HEK293 (cell line): ENCODE measurements around the gene SOWAHA.

Source experiments
- KLF16 ChIP-seq: fragments of 450-650 bp; formaldehyde crosslinking; IDR thresholded peaks from 2 replicates; pipeline ENCODE4 v1.5.1; 2017; ENCODE audit warnings: missing biosample characterization, missing genetic modification characterization
- MEIS1 ChIP-seq: sonication (generic); formaldehyde crosslinking; IDR thresholded peaks from 2 replicates; pipeline ENCODE4 v1.8.1; 2022; ENCODE audit warnings: missing genetic modification reagents, mild to moderate bottlenecking, borderline replicate concordance
- ZFP41 ChIP-seq: fragments of 450-650 bp; formaldehyde crosslinking; IDR thresholded peaks from 2 replicates; pipeline ENCODE4 v1.5.1; 2016; ENCODE audit warnings: missing biosample characterization, missing genetic modification characterization, borderline replicate concordance
- ZNF202 ChIP-seq: fragments of 450-650 bp; formaldehyde crosslinking; IDR thresholded peaks from 2 replicates; pipeline ENCODE4 v1.5.1; 2016; ENCODE audit warnings: missing biosample characterization, missing genetic modification characterization, borderline replicate concordance
- ZNF239 ChIP-seq: fragments of 450-650 bp; formaldehyde crosslinking; IDR thresholded peaks from 2 replicates; pipeline ENCODE4 v1.5.1; 2016; ENCODE audit warnings: missing biosample characterization, missing genetic modification characterization
- ZNF366 ChIP-seq: fragments of 450-650 bp; formaldehyde crosslinking; conservative IDR thresholded peaks from 2 replicates; pipeline ENCODE4 v1.5.1; 2016; ENCODE audit warnings: missing biosample characterization, missing genetic modification characterization
- ZNF777 ChIP-seq: fragments of 450-650 bp; formaldehyde crosslinking; IDR thresholded peaks from 2 replicates; pipeline ENCODE4 v1.5.1; 2017; ENCODE audit warnings: missing biosample characterization, missing genetic modification characterization, borderline replicate concordance
- TF ChIP-seq, protein P1 (sequence below): fragments of 450-650 bp; formaldehyde crosslinking; IDR thresholded peaks from 2 replicates; pipeline ENCODE4 v1.5.1; 2016; ENCODE audit warnings: missing biosample characterization, missing genetic modification characterization

DNA sequence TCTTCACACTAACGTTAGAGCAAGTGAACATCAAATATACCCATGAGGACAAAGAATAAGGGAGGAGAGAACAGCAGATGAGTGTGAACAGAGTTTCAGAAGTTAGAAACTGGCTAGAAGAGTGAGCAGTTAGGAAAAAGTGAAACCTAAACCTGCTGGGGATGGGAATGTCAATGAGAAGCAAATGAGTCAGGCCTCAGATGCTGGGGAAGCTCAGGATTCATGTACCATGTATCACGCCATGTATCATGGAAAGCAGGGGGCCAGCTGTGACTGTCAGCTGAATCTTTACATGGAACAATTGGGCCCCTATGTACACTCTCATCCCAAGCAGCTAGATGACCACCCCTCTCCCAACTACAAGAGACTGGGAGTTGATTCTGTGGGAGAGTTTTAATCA lies 37.0 kb downstream of the SOWAHA start:
- TF ChIP-seq ZNF202 (tag by site-specific recombination) (no peak), ZNF239 (no peak), MEIS1 (CRISPR knock-in tag) (no peak), KLF16 (no peak), ZNF366 (tag by site-specific recombination) (no peak), ZNF777 (tag by site-specific recombination) (no peak), ZFP41 (tag by site-specific recombination) (no peak)
- TF ChIP-seq, protein P1, sequence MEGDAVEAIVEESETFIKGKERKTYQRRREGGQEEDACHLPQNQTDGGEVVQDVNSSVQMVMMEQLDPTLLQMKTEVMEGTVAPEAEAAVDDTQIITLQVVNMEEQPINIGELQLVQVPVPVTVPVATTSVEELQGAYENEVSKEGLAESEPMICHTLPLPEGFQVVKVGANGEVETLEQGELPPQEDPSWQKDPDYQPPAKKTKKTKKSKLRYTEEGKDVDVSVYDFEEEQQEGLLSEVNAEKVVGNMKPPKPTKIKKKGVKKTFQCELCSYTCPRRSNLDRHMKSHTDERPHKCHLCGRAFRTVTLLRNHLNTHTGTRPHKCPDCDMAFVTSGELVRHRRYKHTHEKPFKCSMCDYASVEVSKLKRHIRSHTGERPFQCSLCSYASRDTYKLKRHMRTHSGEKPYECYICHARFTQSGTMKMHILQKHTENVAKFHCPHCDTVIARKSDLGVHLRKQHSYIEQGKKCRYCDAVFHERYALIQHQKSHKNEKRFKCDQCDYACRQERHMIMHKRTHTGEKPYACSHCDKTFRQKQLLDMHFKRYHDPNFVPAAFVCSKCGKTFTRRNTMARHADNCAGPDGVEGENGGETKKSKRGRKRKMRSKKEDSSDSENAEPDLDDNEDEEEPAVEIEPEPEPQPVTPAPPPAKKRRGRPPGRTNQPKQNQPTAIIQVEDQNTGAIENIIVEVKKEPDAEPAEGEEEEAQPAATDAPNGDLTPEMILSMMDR (tag by site-specific recombination) = no peak
